ENCODE measurements around the gene RNF130.

- no peak for TF ChIP-seq CTCF (IDR thresholded peaks at IDR 0.05)
- TF ChIP-seq POLR2A (IDR thresholded peaks at IDR 0.05), result no peak
Measured at GRCh38 chr5:180072256-180072548, 643 bp upstream of the RNF130 start.
